Measurements from ENCODE around the gene MED25.

MED25 gene

GRCh38 chr19:49775742-49776370 is 42.2 kb upstream of the MED25 start:
- no peaks in the 10 kb centered on the region for H3K27me3 ChIP-seq (ENCODE audit: insufficient read depth, low read length, poor library complexity, severe bottlenecking)
- H3K4me2 ChIP-seq (ENCODE audit: low read depth, low read length, poor library complexity, severe bottlenecking): no peak overlapping the region
- H3K9ac ChIP-seq (ENCODE audit: low read depth, low read length, poor library complexity, severe bottlenecking): no peak overlapping the region
- peaks cover 9% of the 10 kb centered on the region; the same call in 1 of the 2 replicates for H3K79me2 ChIP-seq (ENCODE audit: insufficient read depth, low read length)
- H4K20me1 ChIP-seq (ENCODE audit: insufficient read depth, low read length, poor library complexity, severe bottlenecking): peaks cover 5% of the 10 kb centered on the region
- H2AFZ ChIP-seq (ENCODE audit: low read length): no peak overlapping the region
- H3K9me2 ChIP-seq (replicated peaks; ENCODE audit: low read depth, low read length): no peaks in the 10 kb centered on the region
- H3K4me1 ChIP-seq (ENCODE audit: insufficient read depth, low read length, poor library complexity, severe bottlenecking): no peaks in the 10 kb centered on the region
- no peaks in the 10 kb centered on the region for H3K9me3 ChIP-seq (ENCODE audit: insufficient read depth, low read depth, low read length)
- H3F3A ChIP-seq (ENCODE audit: low read depth): no peaks in the 10 kb centered on the region
- no peak overlapping the region for H3K4me3 ChIP-seq (ENCODE audit: low read length, poor library complexity, severe bottlenecking)
- no peak for TF ChIP-seq EZH2phosphoT487 (IDR thresholded peaks at IDR 0.05; ENCODE audit: borderline replicate concordance)
- no peak for TF ChIP-seq CTCF (conservative IDR thresholded peaks at IDR 0.05; ENCODE audit: low read length)
- no peaks in the 10 kb centered on the region for H3K36me3 ChIP-seq (ENCODE audit: insufficient read depth, low read length)

- Histone ChIP-seq H2AFZ (ENCODE audit: low read length) (no peak overlapping the region), H3K27me3 (ENCODE audit: insufficient read depth, low read length, poor library complexity, severe bottlenecking) (no peaks in the 10 kb centered on the region), H3K9me3 (ENCODE audit: insufficient read depth, low read depth, low read length) (no peaks in the 10 kb centered on the region), H3K4me1 (ENCODE audit: insufficient read depth, low read length, poor library complexity, severe bottlenecking) (no peaks in the 10 kb centered on the region), H3K4me2 (ENCODE audit: low read depth, low read length, poor library complexity, severe bottlenecking) (no peak overlapping the region), H3K9ac (ENCODE audit: low read depth, low read length, poor library complexity, severe bottlenecking) (no peak overlapping the region), H4K20me1 (ENCODE audit: insufficient read depth, low read length, poor library complexity, severe bottlenecking) (peaks cover 5% of the 10 kb centered on the region), H3K79me2 (ENCODE audit: insufficient read depth, low read length) (peaks cover 9% of the 10 kb centered on the region; the same call in 1 of the 2 replicates), H3K4me3 (ENCODE audit: low read length, poor library complexity, severe bottlenecking) (no peak overlapping the region), H3F3A (ENCODE audit: low read depth) (no peaks in the 10 kb centered on the region), H3K9me2 (replicated peaks; ENCODE audit: low read depth, low read length) (no peaks in the 10 kb centered on the region), H3K36me3 (ENCODE audit: insufficient read depth, low read length) (no peaks in the 10 kb centered on the region)
- TF ChIP-seq EZH2phosphoT487 (IDR thresholded peaks at IDR 0.05; ENCODE audit: borderline replicate concordance): no peak
- TF ChIP-seq CTCF (conservative IDR thresholded peaks at IDR 0.05; ENCODE audit: low read length): no peak
Observed at GRCh38 chr19:49776371-49776764, 41.7 kb upstream of the MED25 start.

DNA sequence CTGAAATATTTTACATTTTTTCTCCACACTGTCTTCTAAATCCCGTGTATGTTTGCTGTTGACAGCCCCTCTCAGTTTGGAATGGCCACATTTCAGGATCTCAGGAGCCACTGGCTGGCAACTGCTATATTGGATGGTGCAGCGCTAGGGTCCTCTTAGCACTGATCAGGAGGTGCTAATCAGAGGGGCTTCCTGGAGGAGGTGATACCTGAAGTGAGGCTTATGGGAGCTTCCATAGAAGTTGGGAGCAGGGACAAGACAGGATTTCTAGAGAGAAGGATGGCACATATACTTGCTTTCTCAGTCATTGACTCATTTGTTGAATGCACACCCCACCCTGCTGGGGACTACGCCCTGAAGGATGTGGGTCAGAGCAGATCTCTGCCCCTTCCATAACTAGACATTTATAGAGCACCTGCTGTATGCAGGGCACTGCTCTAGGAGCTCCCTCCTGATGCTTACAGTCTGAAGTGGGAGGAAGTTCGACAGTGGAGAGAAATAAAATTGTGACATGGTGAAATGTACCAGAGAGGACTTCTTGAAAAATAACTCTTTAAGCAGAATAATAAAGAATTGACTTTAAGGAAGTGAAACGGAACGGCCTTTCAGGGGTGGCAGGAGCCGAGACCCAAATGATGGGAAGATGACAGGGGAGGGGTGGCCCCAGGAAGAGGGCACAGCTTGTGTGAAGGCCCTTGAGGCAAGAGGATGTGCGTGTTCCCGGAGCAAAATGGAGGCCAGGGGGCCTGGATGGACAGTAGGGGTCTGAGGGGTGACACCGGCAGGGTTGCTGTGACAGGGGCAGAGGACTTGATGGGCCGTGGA is 38.1 kb upstream of the MED25 start:
- Histone ChIP-seq H3K4me3 (ENCODE audit: low read length, poor library complexity, severe bottlenecking) (no peak overlapping the region), H2AFZ (ENCODE audit: low read length) (no peak overlapping the region), H3K36me3 (ENCODE audit: insufficient read depth, low read length) (peaks cover 17% of the 10 kb centered on the region; the same call in 1 of the 2 replicates), H3K79me2 (ENCODE audit: insufficient read depth, low read length) (no peaks in the 10 kb centered on the region), H3K9me2 (replicated peaks; ENCODE audit: low read depth, low read length) (no peaks in the 10 kb centered on the region), H3K4me2 (ENCODE audit: low read depth, low read length, poor library complexity, severe bottlenecking) (no peak overlapping the region), H3K27me3 (ENCODE audit: insufficient read depth, low read length, poor library complexity, severe bottlenecking) (no peaks in the 10 kb centered on the region), H4K20me1 (ENCODE audit: insufficient read depth, low read length, poor library complexity, severe bottlenecking) (peaks cover 5% of the 10 kb centered on the region), H3K4me1 (ENCODE audit: insufficient read depth, low read length, poor library complexity, severe bottlenecking) (no peaks in the 10 kb centered on the region), H3F3A (ENCODE audit: low read depth) (no peaks in the 10 kb centered on the region), H3K9ac (ENCODE audit: low read depth, low read length, poor library complexity, severe bottlenecking) (no peak overlapping the region), H3K9me3 (ENCODE audit: insufficient read depth, low read depth, low read length) (no peaks in the 10 kb centered on the region)
- TF ChIP-seq CTCF (conservative IDR thresholded peaks at IDR 0.05; ENCODE audit: low read length): no peak
- TF ChIP-seq EZH2phosphoT487 (IDR thresholded peaks at IDR 0.05; ENCODE audit: borderline replicate concordance): no peak

Measured in Loucy (cell line).